Right lobe of liver (tissue), 4 donors: ENCODE measurements around the gene CHMP5.

Experiments
- POLR2A ChIP-seq: fragments of 450-650 bp; IDR thresholded peaks from one replicate; pipeline ENCODE4 v1.6.1; 2017; ENCODE audit warnings: antibody characterized with exemption, mild to moderate bottlenecking
- TF ChIP-seq, protein P1 (sequence below), 4 donors: fragments of 200-600 bp in 3 of 4; fragments of 450-650 bp in 1 of 4; IDR thresholded peaks; one replicate each; pipeline versions ENCODE4 v1.5.1 to v1.8.0; 2016 to 2022; ENCODE audit warnings: antibody characterized with exemption in 4 of 4, mild to moderate bottlenecking in 2 of 4
- donor health status: DM: no; HTN: no; CAD: no.
- donor health status: DM: no; HTN: no; CAD: no.
- donor health status: DM: no; HTN: yes; CAD: no.

DNA sequence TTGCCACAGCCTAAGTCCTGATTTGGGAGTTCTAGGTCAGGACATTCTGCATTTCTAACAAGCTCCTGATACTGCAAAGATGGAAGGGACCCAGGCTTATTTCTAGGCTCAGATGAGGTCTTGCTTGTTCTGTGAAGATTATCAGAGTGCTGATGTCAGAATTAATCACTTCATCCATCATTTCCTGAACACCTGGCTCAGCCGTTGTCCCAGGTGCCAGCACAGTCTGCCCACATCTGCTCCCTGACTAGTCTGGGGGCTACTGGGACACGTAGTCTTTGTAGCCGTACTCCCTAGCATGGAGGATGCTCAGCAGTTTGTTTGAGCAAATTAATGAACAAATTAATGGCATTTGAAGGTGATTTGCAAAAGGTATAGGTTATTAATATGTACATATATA, 42.8 kb upstream of the CHMP5 start:
- TF ChIP-seq, protein P1, sequence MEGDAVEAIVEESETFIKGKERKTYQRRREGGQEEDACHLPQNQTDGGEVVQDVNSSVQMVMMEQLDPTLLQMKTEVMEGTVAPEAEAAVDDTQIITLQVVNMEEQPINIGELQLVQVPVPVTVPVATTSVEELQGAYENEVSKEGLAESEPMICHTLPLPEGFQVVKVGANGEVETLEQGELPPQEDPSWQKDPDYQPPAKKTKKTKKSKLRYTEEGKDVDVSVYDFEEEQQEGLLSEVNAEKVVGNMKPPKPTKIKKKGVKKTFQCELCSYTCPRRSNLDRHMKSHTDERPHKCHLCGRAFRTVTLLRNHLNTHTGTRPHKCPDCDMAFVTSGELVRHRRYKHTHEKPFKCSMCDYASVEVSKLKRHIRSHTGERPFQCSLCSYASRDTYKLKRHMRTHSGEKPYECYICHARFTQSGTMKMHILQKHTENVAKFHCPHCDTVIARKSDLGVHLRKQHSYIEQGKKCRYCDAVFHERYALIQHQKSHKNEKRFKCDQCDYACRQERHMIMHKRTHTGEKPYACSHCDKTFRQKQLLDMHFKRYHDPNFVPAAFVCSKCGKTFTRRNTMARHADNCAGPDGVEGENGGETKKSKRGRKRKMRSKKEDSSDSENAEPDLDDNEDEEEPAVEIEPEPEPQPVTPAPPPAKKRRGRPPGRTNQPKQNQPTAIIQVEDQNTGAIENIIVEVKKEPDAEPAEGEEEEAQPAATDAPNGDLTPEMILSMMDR (IDR thresholded peaks at IDR 0.05) = no peak
- TF ChIP-seq POLR2A = no peak
